Hematopoietic multipotent progenitor cell (in vitro differentiated cells): Measurements from ENCODE around the gene ATP6V0C. TPM values are rescaled to one million over a fixed set of nuclear protein-coding genes. Genes with fewer than 3 reads are reported as not detected.
A peak's percentile ranks its signal among the peaks of the same experiment; 100 is the strongest.

Experiments
- DNase-seq, 3 donors: peaks; one replicate each; pipeline ENCODE4 v3.0.0-alpha.2; 2011 to 2015; ENCODE audit warnings: low read depth in 2 of 3, low spot score in 2 of 3
- total RNA-seq: library from RNA; depleted of rRNA; stranded (reverse); fragments of >200 nt; gene quantifications from one replicate; pipeline ENCODE4 v1.2.3, GENCODE V29; 2012

ATP6V0C gene
- total RNA-seq, 1 donor, result 80.8 TPM

DNA sequence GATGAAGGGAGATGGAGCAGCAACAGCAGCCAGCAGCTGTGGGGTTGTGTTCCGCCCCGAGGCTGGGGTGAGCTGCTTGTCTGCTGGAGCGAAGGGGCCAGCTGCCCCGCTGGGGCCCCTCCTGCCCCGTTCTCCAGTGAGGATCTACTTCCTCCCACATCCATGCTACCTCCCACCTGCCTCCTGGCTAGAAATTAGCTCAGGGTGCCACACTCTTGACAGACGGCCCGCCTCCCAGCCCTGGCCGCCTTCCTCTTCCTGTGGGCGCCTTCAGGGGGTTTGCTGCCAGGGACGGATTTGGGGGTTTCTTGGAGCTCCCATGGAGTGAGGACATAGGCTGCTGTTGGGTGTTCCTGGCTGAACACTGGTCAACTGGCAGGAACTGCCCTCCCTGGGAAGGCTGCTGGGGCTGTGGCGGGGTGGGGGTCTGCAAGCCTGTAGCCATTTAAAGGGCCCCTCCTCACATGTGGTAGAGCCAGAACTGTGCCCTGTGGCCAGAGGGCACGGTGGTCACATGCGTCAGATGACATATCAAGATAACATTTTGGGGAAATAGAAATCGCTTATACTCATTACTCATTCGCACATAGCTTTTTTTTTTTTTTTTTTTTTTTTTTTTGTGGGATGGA, 25.7 kb upstream of the ATP6V0C start:
- peak in 2 of 3 donors; percentile 81 to 86 for DNase-seq

DNA sequence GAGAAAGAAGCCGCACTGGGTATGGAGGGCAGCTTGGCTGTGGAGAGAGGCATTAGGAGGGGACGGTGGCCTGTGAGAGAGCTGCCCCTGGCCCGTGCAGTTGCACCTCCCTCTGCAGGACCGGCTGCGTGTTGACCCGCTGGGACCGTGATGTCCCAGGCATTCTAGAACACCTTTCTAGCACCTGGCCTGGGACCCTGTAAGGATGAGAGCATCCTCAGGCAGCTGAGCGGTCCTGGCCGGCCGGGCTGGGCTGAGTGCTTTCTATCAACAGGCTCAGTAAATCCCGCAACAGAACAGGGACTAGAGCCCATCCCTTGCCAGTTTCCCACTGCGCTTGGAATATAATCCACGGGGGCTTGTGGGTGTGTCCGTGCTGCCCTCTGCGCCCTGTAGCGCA, 24.2 kb upstream of the ATP6V0C start:
- no peak for DNase-seq

DNA sequence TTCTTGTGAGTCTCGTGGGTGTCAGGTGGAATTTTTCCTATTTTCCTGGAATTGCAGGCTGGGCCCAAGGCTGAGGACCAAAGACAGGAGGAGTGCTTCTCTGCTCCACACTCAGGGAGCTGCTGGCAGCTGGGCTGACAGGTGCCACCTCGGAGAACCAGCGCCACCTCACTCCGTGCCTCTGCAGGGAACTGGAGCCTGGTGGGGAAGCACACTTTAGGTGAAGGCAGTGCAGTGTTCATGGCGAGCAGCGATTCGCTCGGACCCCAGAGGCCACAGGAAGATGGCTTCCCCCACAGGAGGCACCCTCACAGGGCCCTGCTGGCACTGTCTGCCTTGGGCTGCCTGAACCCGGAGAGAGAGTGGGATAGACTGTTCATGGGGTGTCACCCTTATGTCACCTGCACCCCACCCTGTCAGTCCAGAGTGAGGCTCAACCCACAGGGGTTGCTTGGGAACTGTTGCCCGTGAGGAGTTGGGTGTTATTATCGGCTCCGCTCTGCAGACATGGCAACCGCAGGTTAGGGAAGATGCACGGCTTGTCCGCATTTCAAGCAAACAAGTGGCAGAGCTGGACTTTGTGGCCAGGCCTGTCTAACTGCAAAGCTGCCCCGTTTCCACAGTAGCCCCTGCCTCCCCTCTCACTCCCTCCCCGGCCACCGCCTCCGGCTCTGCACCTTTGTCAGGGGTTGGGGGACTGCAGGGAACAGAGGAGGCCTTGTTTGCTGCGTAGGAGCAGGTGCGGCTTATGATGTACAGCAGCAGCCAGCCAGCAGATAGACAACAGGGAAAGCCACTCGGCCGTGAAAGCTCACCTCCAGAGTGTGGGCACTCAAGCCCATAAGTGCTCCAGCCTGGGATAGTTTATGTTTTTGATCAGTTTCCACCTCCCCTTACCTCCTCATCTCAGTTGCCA, 23.3 kb upstream of the ATP6V0C start:
- DNase-seq, result no peak

DNA sequence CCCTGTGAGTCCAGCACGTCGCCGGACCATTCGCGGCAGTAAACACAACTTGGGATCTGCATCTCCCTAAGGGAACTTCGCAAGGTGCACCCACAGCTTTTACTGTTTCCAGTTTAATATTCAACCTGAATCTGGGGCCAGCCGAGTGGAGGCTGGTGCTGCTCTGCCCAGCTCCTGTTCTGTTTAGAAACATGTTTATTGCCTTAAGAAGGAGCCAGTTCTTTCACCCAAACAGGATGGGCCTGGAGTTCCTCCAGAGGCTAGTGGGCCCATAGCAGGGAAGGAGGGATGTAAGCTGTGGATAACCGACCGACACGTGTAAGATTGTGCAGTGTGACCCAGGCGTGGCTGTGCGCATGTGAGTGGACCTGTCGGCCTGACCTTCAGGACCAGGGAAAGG, 21.5 kb upstream of the ATP6V0C start:
- no peak for DNase-seq

DNA sequence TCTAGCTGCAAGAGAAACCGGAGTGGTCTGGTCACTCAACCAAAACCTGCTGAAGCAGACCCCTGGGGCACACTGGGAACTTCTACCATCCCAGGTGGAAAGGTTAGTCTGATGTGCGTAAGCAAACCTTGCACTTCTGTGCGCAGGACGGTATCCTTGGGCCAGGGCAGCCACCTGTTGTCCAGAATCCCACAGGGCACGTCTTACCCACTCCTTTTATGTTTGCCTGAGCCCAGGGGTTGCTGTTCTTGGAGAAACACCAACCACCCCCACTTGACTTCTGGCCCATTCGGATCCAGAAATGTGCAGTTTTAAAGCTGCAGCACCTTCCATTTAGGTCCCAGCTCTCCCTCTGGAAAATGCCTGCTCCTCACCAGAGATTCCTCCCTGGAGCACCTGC, 20.1 kb upstream of the ATP6V0C start:
- DNase-seq, result no peak

DNA sequence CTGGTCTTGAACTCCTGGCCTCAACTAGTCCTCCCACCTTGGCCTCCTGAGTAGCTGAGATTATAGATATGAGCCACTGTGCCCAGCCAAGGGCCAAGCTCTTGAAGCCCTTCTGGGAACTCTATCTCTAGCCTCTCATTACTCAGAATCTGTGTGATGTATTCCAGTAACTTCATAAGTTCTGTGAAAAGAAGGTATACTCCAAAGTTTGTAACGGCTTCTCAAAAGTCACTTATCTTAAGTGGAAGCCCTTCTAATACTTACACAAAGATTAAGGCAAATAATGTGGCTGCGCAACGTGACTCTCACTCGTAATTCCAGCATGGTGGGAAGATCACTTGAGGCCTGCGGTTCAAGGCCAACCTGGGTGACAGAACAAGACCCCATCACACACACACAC, 19.1 kb upstream of the ATP6V0C start:
- DNase-seq, result no peak

DNA sequence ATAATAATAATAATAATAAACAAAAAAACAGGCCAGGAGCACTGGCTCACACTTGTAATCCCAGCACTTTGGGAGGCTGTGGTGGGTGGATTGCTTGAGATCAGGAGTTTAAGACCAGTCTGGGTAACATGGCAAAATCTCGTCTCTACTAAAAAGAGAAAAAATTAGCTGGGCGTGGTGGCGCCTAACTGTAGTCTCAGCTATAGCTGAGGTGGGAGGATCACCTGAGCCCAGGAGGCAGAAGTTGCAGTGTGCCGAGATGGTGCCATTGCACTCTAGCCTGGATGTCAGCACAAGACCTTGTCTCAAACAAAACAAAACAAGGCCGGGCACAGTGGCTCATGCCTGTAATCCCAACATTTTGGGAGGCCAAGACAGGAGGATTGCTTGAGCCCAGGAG, 18.7 kb upstream of the ATP6V0C start:
- DNase-seq, result no peak

DNA sequence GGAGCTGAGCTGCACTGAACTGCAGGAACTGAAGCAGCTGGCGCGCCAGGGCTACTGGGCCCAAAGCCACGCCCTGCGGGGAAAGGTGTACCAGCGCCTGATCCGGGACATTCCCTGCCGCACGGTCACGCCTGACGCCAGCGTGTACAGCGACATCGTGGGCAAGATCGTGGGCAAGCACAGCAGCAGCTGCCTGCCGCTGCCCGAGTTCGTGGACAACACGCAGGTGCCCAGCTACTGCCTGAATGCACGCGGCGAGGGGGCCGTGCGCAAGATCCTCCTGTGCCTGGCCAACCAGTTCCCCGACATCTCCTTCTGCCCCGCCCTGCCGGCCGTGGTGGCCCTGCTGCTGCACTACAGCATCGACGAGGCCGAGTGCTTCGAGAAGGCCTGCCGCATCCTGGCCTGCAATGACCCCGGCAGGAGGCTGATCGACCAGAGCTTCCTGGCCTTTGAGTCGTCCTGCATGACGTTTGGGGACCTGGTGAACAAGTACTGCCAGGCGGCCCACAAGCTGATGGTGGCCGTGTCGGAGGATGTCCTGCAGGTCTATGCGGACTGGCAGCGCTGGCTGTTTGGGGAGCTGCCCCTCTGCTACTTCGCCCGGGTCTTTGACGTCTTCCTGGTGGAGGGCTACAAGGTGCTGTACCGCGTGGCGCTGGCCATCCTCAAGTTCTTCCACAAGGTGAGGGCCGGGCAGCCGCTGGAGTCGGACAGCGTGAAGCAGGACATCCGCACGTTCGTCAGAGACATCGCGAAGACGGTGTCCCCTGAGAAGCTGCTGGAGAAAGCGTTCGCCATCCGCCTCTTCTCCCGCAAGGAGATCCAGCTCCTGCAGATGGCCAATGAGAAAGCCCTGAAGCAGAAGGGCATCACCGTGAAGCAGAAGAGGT, 17.3 kb upstream of the ATP6V0C start:
- no peak for DNase-seq

DNA sequence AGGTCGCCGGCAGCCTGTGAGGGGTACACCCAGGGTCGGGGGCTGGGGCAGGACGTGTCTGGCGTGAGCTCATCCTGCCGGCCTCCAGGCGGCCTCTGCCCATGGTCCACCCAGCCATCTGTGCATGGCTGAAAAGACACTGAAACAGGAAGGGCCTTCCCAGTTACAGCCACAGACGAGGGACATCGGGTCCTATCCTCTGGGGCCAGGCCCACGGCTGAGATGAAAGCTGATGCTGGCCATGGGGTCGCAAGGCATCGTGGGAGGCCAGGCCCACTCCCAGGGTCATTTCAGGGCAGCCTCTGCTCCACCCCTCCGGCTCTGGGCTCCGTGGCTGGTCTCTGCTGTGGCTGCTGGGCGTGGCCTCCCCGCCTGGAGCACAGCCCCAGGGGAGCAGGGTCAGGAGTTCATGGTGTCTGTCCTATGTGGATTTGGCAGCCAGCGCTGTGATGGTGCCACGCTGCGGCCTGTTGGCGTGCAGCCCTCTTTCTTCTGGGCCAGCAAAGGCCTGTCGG, 16.6 kb upstream of the ATP6V0C start:
- no peak for DNase-seq

DNA sequence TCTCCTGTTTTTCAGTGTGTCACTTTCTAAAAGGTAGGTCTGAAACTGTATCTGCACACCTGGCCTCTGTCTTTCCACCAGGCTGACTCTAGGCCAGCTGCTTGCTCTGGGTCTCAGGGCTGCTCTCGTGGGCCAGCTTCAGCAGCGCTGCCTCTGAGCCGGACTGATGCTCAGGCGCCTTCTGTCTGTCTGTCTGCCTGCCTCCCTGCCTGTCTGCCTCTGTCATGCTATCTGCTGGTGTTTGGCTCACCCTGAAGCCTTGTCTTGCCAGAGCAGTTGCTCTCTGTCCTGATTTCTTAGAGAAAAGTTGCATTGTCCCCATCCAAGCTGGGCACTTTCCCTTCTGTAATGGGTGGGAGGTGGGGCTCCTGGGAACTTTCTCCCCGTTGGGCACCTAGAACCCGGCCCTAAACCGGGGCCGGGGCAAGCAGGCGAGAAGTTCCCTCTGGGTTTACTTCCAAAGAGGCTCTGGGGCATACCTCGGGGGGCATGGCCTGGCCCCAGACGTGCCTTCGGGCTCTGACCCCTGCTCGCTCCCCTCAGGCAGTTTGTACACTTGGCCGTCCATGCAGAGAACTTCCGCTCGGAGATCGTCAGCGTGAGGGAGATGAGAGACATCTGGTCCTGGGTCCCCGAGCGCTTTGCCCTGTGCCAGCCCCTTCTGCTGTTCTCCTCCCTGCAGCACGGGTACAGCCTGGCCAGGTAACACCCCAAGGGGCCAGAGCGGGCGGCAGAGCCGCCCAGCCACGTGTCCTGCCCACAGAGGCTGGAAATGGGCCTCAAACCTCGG, 15.9 kb upstream of the ATP6V0C start:
- no peak for DNase-seq

DNA sequence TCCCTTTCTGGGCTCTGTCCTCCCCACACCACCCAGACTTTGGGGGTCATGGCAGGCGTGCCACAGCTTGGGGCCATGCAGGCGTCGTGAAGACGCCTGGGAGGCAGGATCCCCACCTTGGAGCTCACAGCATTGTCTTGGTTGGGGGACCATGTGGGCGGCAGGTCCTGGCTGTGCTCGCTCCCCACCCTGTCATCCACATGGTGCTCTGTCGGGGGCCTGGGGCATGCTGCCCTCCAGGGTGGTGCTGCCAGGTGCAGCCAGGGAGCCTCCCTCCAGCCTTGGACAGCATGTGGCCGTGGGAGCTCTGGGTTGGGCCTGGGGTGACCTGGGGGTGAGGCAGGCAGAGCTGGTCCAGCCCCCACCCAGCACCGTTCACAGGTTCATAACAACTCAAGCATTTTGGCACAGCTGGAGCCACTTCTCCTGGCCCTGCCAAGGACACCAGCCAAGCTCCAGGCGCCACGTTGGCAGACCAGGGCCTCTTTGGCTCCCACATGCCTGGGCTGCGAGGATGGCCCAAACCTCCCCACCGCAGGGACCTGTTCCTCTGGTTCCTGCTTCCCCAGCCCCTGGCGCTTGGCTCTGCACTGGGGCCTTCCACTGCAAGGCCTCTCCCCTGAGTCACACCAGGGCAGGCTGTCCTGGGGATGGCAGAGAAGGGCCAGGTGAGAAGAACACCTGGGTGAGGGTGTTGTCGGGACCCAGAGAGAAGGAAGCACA, 15.1 kb upstream of the ATP6V0C start:
- no peak for DNase-seq

DNA sequence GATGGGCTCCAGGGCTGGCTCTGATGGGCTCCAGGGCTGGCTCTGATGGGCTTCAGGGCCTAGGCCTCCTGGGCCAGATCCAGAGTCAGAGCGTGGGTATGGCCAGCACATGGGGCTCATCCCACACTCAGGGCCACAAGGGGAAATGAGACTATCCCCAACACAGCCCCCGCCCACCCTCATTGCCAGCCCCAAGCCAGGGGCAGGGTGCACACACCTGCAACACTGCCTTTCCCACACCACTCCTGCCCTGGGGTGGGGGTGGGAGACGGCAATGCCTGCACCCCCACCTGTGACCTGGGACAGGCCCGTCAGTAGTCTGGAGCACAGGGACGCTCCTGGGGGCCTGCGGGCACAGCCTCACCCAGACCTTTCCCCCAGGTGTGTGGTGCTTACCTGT, 14.3 kb upstream of the ATP6V0C start:
- DNase-seq, result no peak

DNA sequence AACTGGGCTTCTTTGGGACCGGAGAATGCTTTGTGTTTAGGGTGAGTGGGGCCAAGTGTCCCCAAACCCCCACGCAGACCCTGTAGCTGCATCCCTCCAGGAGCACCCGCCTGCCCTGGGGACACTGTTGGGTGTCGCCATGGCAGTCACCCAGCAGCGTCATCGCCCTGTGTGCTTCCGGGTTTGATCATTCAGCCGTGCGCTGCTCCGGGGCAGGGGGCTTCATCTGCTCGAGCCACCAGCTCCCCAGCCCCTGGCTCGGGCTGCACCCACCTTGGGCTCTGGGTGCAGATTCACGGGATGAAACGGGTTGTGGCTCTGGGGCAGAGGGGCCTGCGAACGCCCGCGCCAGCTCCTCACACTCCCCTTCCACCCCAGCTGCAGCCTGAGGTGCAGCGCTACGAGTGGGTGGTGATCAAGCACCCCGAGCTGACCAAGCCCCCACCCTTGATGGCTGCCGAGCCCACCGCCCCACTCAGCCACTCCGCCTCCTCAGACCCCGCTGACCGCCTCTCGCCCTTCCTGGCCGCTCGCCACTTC, 13.8 kb upstream of the ATP6V0C start:
- DNase-seq, result no peak

DNA sequence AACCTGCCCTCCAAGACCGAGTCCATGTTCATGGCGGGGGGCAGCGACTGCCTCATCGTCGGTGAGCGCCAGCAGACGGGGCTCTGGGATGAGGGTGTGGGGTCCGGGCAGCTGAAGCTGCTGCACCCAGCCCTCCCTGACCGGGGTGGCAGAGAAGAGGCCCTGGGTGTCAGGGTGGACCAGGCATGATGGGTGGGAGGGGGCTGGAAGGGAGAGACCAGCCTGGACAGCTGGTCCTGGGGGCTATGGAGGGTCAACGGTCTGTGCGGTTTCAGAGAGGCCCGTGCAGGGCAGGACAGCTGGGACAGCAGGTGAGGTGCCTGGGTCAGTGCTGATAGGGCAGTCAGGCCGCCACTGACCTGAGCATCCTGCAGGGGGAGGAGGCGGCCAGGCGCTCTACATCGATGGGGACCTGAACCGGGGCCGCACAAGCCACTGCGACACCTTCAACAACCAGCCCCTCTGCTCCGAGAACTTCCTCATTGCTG, 13.3 kb upstream of the ATP6V0C start:
- no peak for DNase-seq

DNA sequence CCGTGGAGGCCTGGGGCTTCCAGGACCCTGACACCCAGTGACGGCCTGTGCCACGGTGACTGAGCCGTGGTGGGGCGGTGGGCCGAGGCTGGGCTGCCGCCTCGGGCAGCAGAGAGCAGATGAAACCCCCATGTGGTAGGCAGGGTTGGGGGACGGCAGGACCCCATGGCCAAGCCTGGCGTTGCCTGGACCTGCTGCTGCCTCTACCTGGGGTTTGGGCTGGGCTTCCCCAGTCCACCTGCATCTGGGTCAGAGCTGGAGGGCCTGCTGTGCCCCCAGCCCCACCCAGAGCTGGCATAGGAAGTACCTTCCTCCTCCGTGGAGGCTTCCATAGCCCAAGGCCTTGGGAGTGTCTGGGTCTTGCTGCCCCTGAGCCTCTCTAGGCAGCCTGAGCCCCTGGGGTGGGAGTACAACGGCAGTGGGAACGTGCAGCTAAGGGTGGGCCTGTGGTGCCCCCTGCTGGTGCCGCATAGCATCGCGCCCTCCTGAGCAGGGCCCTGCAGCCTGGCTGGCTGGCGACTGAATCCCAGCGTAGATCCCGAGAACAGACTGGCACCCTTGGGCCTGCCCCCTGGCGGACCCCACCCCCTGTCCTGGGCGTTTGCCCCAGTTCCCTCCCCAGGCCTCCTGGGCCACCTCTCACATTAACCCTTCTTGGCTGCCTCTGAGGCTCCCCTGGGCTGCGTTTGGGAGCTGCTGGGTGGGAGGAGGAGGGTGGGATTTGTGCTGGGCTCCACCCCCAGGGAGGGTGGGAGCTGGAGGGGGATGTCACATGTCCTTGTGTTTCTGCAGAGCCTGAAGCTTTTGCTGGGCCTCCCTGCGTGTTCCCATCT, 12.6 kb upstream of the ATP6V0C start:
- peak; percentile 72 to 86 (median 82) for DNase-seq

DNA sequence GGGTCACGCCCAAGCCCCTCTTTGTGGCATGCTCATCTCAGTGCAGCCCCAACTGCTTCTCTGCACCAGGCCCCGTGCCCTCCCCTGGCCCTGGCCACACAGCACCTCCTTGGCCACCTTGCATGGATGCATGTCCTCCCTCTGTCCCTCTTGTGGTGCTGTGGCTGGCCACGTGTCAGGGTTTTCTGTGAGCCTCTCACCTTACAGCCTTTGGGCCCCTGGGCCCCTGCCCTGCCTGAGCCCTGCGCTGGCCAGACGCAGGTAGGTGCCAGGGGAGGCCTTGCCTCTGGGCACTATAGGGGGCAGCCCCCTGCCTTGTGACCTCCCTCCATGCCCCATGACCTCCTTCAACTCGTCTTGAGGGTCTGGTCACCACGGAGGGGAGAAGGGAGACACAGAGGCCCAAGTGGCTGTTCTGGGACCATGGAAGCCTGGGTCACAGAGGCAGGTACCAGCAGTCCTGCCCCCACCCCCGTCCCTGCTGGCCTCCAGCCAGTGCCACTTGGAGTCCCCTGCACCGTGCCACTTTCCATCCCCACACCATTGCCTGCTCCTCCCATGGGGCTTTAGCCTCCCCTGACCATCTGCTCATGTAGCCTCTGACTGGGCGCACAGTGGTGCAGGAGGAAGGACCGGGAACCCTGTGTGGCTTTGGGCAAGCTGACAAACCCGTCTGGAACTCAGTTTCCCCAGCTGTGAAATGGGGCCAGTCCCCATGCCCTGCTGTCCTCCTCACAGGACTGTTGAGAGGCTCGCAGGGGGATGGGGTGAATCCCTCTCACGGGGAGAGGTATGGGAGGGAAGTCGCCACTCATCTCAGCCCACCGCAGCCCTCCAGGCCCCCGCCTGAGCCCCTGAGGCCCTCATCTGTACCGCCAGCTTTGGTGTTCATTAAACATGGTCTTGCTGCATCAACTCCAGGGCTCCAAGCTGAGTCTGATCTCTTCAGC, 11.5 kb upstream of the ATP6V0C start:
- DNase-seq, result no peak

DNA sequence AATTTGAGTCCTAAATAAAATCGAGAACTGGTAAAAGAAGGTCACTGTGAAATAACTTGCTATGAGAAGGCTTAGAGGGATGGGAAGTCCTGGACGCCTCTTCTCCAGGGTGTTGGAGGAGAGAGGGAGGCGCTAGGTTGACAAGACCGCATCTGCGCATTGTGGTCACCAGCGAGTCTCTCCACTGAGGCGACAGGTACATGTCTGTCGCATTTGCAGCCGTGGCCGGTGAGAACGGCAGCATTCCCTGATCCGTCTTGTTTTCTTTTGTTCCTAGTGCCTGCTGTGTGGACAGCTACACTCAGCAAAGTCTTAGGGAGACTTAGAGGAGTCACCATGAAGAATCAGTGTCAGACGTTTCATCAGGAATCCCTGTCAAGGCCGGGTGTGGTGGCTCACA, 8.1 kb upstream of the ATP6V0C start:
- no peak for DNase-seq
